HCT116 (cell line): ENCODE results near the gene NTRK3.

Experiments used
- CBX3 ChIP-seq: IDR thresholded peaks from 2 replicates; pipeline ENCODE4 v1.6.1; 2012; ENCODE audit warnings: low read depth
- CTCF ChIP-seq, 3 experiments: fragments of 200-600 bp in 1 of 3; sonication (generic) in 1 of 3; IDR thresholded peaks in 2 of 3; conservative IDR thresholded peaks in 1 of 3; 2 replicates each; pipeline ENCODE4 v1.5.1; 2012 to 2017; ENCODE audit warnings: low read depth in 2 of 3, low read length in 2 of 3, antibody characterized with exemption in 1 of 3, borderline replicate concordance in 1 of 3, control low read depth in 1 of 3, mild to moderate bottlenecking in 1 of 3, mixed read lengths in 1 of 3, mixed run types in 1 of 3, moderate library complexity in 1 of 3; ENCODE audit not compliant: insufficient read depth in 1 of 3
- EZH2 ChIP-seq: fragments of 200-600 bp; sonication (generic); IDR thresholded peaks from 2 replicates; pipeline ENCODE4 v1.6.1; 2017; ENCODE audit warnings: antibody characterized with exemption, mixed run types
- EZH2phosphoT487 ChIP-seq: fragments of 200-600 bp; IDR thresholded peaks from 2 replicates; pipeline ENCODE4 v1.6.1; 2018; ENCODE audit warnings: antibody characterized with exemption, borderline replicate concordance
- MAX ChIP-seq: IDR thresholded peaks from 2 replicates; pipeline ENCODE4 v1.6.1; 2012
- POLR2A ChIP-seq: IDR thresholded peaks from 2 replicates; pipeline ENCODE4 v1.7.0; 2011; ENCODE audit warnings: borderline replicate concordance; ENCODE audit not compliant: insufficient read depth, insufficient read length; ENCODE audit errors: extremely low read depth
- POLR2AphosphoS5 ChIP-seq: IDR thresholded peaks from 2 replicates; pipeline ENCODE4 v1.6.1; 2011; ENCODE audit warnings: mild to moderate bottlenecking, low read depth, low read length, moderate library complexity
- REST ChIP-seq: IDR thresholded peaks from 2 replicates; pipeline ENCODE4 v1.6.1; 2012; ENCODE audit warnings: low read depth
- SP1 ChIP-seq: IDR thresholded peaks from 2 replicates; pipeline ENCODE4 v1.6.1; 2012; ENCODE audit warnings: low read depth
- YY1 ChIP-seq: IDR thresholded peaks from 2 replicates; pipeline ENCODE4 v1.6.1; 2011; ENCODE audit warnings: low read length, low read depth, moderate library complexity, mild to moderate bottlenecking; ENCODE audit not compliant: insufficient replicate concordance; ENCODE audit errors: extremely low read depth

GRCh38 chr15:88120026-88120425 is 136.5 kb downstream of the NTRK3 start:
- TF ChIP-seq CTCF (IDR thresholded peaks at IDR 0.05 in 2 of 3, conservative IDR thresholded peaks at IDR 0.05 in 1 of 3; ENCODE audit: borderline replicate concordance in 1 of 3, insufficient read depth in 1 of 3, low read depth in 2 of 3, low read length in 2 of 3), result no peak
- no peak for TF ChIP-seq EZH2
- TF ChIP-seq REST, result no peak
- no peak for TF ChIP-seq CBX3
- TF ChIP-seq EZH2phosphoT487, result no peak
- TF ChIP-seq SP1, result no peak
- TF ChIP-seq MAX, result no peak
- no peak for TF ChIP-seq POLR2A
- no peak for TF ChIP-seq YY1
- no peak for TF ChIP-seq POLR2AphosphoS5
